ENCODE data around the gene FOXO6. TPM values are rescaled to one million over a fixed set of nuclear protein-coding genes. Genes with fewer than 3 reads are reported as not detected.
"Not testable (repeated sequence)": the region's sequence is repeated elsewhere in the genome, so short reads cannot be mapped to it uniquely, and the experiment has no call there.

FOXO6 gene
- total RNA-seq, 1 experiment from 2014 or later: 0.05 TPM

DNA sequence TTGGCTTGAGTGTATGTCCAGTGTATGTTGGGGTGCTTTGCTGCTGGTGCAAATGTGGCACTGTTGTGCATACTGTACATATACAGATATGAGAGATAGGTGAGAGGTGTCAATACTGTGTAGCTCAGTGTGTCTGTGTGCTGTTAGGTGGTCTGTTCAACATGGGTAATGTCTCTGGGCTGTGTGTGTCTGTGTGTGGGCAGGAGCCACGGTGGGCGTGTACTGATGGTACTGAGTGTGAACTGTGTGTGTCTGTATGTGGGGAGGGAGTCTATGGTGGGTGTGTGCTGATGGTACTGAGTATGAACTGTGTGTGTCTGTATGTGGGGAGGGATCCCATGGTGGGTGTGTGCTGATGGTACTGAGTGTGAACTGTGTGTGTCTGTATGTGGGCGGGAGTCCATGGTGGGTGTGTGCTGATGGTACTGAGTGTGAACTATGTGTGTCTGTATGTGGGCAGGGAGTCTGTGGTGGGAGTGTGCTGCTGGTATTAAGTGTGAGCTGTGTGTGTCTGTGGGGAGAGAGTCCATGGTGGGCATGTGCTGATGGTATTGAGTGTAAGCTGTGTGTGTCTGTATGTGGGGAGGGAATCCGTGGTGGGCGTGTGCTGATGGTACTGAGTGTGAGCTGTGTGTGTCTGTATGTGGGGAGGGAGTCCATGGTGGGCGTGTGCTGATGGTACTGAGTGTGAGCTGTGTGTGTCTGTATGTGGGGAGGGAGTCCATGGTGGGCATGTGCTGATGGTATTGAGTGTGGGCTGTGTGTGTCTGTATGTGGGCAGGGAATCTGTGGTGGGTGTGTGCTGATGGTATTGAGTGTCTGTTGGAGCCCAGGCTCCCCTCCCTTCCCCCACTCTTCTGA is 32.2 kb upstream of the FOXO6 start:
- DNase-seq (ENCODE audit: extremely low read depth, low read depth): no peak

DNA sequence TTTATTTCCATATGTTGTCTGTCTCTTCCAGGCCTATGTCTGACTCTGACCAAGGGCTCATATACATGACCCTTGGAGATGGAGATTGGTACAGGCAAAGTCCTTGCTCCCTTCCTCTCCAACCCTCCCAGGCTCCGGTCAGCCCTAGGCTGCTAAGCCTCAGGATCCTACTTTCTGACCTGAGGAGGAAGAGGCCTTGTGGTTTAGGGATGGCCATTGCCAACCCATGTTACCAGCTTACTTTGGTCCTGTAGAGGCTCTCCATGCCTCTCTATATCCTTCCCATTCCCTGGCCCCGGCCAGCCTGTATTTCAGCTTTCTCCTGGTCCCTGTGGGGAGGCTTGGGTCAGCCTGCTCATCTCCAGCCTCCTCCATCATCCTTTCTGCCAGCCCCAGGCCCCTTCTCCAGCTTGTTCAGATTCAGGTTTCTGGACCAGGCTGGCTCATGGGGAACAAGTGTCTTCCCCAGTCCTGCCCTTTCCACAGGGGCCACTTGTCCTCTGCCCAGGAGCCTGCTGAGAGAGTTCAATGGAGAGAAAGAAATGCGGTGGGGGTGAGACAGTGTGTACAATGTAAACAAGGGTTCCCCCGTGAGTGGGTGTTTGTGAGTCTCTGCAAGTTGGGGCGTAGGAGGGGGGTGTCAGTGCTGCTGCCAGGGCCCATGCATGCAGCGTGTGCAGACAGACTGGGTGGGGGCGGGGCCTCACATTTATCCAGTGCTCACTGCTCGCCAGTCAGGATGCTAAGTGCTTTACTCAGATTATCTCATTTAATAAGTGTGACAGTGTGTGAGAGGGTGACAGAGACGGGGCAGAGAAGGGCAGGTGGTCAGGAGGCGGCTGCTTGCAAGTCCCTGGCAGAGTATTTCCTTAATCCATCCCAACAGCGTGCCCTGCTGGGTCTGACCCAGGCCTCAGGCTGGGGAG is 31.3 kb upstream of the FOXO6 start:
- DNase-seq (ENCODE audit: extremely low read depth, low read depth): no peak

DNA sequence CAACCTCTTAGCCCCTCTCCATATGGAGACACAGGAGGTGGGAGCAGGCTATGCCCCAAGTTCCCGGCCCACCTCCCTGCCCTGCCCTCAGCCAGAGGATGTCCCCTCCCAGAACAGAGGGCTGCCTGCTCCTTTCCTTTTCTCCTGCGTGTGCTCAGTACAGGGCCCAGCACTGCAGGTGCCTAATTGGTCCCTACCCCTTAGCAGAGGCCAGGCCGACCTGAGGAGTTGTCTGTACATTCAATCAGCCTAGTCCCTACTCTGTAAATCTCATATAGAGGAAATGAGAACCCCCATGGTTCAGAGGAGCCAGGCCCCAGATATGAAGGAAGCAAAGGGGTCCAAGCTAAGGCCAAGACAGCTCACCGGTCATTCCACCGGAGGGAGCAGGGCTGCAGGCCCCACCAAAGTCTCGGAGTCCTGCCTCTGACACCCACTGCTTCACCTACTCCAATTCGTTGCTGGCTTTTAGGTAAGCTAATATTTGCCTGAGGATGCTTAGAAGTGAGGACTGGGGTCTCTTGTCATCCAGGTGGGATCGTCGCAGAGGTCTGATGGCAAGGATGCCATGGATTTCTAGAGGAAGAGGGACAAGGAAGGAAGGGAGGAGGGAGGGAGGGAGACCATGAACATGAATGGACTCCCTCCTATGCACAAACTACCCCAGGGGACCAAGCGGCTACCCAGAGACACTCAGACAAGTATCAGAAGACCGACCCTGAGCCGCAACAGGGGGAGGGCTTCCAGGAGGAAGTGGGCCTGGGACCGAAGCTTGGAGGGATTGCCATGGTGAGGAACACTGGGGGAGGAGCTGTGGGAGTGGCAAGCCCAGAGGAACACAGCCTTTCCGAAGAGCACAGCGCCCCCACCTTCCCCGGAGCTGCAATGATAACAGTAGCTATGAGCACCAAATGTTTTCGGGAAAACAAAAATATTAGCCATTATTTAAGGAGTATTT is 30.4 kb upstream of the FOXO6 start:
- DNase-seq (ENCODE audit: extremely low read depth, low read depth): no peak

- no peak for DNase-seq (ENCODE audit: extremely low read depth, low read depth)
Observed at GRCh38 chr1:41331546-41331917, 29.7 kb upstream of the FOXO6 start.

- DNase-seq (ENCODE audit: extremely low read depth, low read depth): not testable (repeated sequence)
Observed at GRCh38 chr1:41332161-41332560, 29.1 kb upstream of the FOXO6 start.

GRCh38 chr1:41333146-41333784 is 28.0 kb upstream of the FOXO6 start:
- no peak for DNase-seq (ENCODE audit: extremely low read depth, low read depth)

DNA sequence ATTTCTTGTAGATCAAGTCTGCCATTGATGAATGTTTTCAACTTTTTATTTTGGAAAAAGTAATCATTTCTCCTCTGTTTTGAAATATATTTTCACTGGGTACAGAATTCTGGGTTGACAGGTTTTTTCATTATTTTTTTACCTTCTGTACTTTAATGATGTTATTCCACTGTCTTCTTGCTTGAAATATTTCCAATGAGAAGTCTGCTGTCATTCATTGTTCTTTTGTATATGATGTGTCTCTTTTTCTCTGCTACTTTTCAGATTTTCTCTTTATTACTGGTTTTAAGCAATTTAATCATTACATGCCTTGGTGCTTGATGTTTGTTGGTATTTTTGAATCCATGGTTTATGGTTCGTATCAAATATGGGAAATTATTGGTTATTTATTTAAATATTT is 22.4 kb upstream of the FOXO6 start:
- DNase-seq (ENCODE audit: extremely low read depth, low read depth): no peak

- DNase-seq (ENCODE audit: extremely low read depth, low read depth): no peak
Observed at GRCh38 chr1:41340655-41341364, 20.4 kb upstream of the FOXO6 start.

DNA sequence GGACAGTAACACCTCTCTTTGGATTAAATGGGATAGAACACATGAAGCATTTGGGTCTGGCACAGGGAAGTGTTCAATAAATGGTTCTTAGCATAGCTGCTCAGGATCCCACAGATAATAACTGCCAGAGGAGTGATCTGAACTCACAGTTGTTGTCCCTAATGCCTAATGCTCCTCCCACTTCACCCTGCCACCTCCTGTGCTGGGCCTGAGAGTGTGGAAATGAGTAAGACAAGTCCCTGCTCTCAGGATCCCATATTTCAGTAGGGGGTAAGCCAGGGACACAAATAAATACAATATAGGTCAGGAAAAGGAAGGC is 19.9 kb upstream of the FOXO6 start:
- no peak for DNase-seq (ENCODE audit: extremely low read depth, low read depth)

- peak; percentile 15 for DNase-seq (ENCODE audit: extremely low read depth, low read depth)
Observed at GRCh38 chr1:41341772-41342562, 19.3 kb upstream of the FOXO6 start.

DNA sequence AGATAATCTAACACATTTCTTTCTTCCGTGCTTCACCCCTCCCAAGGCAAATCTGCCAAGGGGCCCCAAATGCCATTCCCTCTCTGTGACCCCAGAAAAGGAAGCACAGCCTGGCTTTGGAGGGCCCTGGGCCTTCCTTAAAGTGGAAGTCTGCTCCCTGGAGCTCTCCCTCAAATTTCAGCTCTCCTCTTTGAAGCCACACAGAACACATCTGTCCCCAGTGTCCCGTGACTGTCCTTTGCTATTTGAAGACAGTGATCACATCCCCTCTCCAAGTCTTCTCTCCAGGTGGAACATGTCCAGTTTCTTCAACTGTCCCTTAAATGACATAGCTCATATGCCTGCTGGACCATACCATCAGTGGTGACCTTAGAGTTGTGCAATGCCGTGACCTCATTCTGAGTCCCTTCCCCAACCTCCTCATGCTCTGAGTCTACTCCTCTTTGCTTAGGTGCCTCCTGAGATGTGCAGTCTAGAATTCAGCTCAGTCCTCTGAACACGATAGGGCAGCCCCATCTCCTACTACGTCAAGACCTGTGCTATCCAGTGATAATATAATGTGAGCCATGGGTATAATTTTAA is 18.4 kb upstream of the FOXO6 start:
- DNase-seq (ENCODE audit: extremely low read depth, low read depth): no peak

DNA sequence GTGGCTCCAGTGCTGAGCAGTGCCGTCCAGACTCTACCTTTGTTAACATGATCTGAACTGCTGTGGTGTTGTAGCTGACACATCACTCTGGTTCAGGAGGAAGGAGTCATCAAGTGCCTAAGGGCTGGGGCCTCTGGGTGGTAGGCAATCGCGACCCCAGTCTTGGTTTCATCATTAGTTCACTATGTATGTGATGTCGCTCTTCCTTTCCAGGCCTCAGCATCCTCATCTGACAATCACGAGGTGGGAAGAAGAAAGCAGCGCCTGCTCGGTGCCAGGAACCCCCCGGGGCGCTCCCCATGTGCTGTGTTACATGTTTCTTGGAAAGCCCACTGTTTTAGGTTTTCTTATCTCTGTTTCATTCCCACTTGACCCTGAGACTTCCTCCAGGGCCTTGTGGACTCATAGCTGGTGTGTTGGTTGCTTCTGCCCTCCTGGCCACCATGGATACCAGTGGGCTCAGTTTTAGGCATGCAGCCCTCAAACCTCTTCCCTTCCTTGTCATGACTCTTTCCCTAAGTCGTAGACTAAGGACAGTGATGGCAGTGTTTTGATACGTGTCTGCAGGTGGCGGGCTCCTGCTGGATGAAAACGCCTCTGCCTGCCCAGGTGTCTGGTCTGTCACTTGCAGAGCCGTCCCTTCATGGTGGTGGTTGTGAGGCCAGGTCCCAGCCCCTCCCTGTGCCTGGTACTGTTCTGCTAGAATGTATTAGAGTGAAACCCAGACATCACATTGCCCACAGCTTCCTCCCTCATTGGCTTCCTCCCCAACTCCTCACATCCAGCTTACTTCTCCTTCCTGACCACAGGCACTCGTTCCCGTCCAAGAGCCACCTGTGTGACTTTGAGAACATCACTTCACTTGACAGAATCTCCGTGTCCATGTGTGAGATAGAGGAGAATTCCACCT is 17.2 kb upstream of the FOXO6 start:
- DNase-seq (ENCODE audit: extremely low read depth, low read depth): no peak

GRCh38 chr1:41344708-41345159 is 16.5 kb upstream of the FOXO6 start:
- DNase-seq (ENCODE audit: extremely low read depth, low read depth): no peak

DNA sequence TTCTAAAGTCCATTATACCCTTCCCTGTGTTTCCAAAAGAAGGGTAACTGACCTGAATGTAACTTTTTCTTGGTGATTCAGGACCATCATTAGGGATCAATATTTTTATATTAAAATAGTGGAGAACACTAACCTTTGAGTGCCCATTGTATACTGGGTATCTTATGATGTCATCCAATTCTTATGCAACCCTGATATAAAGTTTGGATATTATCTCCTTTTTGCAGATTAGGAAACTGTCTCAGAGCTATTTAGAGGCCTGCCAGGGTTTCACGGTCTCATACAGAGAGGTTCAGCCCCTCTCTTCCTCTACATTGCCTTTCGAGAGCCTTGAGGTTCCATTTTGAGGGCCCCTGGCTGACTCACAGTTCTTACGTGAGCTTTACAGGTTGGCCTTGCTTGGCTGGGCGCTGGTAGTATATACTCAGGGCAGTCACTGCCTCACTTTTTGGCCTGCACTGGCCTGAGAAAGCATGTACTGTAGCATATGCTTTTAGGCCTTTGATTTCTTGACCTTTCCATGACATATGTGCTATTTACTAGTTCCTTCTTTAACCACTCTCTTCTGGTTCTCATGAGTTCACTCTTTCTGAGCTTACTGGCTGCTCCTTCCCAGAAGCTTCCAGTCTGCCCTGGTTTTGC is 15.7 kb upstream of the FOXO6 start:
- DNase-seq (ENCODE audit: extremely low read depth, low read depth): no peak

GRCh38 chr1:41347276-41347675 is 14.0 kb upstream of the FOXO6 start:
- DNase-seq (ENCODE audit: extremely low read depth, low read depth): no peak

DNA sequence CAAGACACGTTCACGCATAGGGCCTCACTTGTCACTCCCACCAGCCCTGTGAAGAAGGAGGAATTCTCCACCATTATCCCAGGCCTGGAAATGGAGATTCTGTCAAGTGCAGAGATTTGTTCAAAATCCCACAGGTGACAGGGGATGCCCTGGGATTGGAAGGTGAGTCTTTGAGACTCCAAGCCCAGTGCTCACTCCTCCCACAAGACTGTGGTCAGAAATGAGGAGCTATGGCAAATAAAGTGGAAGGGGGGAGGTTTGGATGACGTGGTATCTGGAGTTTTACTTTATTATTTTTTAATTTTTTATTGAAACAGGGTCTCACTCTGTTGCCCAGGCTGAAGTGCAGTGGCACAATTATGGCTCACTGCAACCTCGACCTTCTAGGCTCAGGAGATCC is 12.8 kb upstream of the FOXO6 start:
- no peak for DNase-seq (ENCODE audit: extremely low read depth, low read depth)

All from NCI-H460 (cell line).